H1 (cell line): ENCODE results near the gene DCP1A. TPM values are rescaled to one million over a fixed set of nuclear protein-coding genes. Genes with fewer than 3 reads are reported as not detected.

Experiments used
- SP2 ChIP-seq: IDR thresholded peaks from 2 replicates; pipeline ENCODE4 v1.6.1; 2012; ENCODE audit warnings: mild to moderate bottlenecking, low read length, inconsistent platforms
- TAF7 ChIP-seq: optimal IDR thresholded peaks from 2 replicates; pipeline ENCODE3; 2011; ENCODE audit warnings: low read depth, mild to moderate bottlenecking, inconsistent platforms, low read length, moderate library complexity, borderline replicate concordance
- polyA plus RNA-seq, 7 experiments: library from polyadenylated mRNA; depleted of rRNA in 3 of 7; stranded (reverse) in 5 of 7; unstranded in 2 of 7; fragments of >200 nt in 5 of 7; fragments of 200-250 nt in 2 of 7; gene quantifications; 1 replicate in 5 of 7; 2 replicates in 1 of 7; 4 replicates in 1 of 7; pipeline versions ENCODE4 v1.2.1 to v1.2.3, GENCODE V29; 2011 to 2013; ENCODE audit warnings: missing spikeins in 2 of 7, mixed read lengths in 2 of 7
- total RNA-seq: library from RNA; stranded (reverse); fragmentation: NEBNext Ultra II Directional; extraction: Animal tissue kit (Norgen Biotek cat#: 25700); gene quantifications from 2 replicates; pipeline ENCODE4 v1.2.1, GENCODE V29; 2021

The DCP1A gene
- total and polyA plus RNA-seq, 2 of the 8 experiments (the other 6 are each of a cell fraction or from before 2014, with no cell fraction given) = 13.2 to 15.9 TPM

DNA sequence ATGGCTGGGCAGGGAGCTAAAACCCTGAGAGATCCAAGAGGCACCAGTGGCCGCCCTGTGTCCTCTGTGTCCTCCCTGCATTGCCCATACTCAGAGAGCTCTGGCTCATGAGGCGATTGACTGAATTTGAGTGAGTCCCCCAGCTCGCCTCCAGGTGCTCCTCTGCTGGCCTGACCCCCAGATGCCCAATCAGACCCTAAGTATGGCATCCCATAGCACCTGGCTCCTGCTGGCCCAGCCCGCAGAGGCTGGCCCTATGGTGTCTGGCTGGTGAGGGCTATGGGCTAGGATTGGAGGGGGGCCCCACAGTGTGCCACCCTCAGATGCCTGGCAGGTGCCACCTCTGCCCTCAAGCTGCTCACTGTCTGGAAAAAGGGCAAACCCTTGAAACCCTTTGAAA is 89.9 kb downstream of the DCP1A start (continued):
- TF ChIP-seq TAF7 = no peak
- TF ChIP-seq SP2 = no peak
